B cell (primary cell): ENCODE data around the gene MSL1.

Experiments used
- CTCF ChIP-seq: fragments of 200-600 bp; IDR thresholded peaks from one replicate; pipeline ENCODE4 v1.8.0; 2022; ENCODE audit warnings: antibody characterized with exemption, mild to moderate bottlenecking
- EZH2 ChIP-seq: IDR thresholded peaks from 2 replicates; pipeline ENCODE4 v1.6.1; 2012; ENCODE audit warnings: borderline replicate concordance, low read depth, mild to moderate bottlenecking, moderate library complexity, low read length; ENCODE audit not compliant: insufficient read depth, poor library complexity, severe bottlenecking

DNA sequence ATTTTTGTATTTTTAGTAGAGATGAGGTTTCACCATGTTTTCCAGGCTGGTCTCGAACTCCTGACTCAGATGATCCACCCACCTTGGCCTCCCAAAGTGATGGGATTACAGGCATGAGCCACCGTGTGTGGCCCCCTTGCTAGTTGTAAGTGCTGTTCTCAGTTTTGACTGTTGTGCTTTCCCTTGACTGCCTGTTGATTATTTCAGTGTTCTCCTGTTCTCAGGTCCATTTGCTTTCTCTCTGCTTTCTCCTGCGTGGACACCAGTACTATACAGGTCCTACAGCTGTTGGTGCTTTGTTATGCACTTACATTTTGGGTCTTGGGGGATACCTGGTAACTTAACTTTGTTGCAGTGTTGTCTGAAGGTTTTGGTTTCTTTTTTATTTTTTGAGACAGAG, 26.8 kb downstream of the MSL1 start:
- TF ChIP-seq CTCF = no peak
- no peak for TF ChIP-seq EZH2
